SIG-M5 treated with dmso at 0.1 percent for 504 hours (cell line): ENCODE data around the gene SNX5.

Experiments used
- DNase-seq: peaks from one replicate; lab custom pipeline; 2025; ENCODE audit not compliant: unreplicated experiment; lab: John Stamatoyannopoulos, UW

Gene SNX5

DNA sequence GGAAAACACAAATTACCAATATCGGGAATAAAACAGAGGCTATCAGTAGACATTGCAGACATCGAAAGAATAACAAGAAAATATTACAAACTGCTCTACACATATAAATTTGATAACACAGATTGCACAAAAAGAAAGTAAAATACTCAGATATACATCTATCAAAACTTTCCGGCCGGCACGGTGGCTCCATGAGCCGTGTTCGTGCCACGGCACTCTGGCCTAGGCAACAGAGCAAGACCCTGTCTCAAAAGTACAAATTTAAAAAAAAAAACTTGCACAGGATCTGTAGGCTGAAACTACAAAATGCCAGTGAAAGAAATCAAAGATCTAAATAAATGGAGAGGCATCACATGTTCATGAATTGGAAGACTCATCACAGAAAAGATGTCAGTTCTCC is 49.4 kb downstream of the SNX5 start:
- DNase-seq: no peak

DNA sequence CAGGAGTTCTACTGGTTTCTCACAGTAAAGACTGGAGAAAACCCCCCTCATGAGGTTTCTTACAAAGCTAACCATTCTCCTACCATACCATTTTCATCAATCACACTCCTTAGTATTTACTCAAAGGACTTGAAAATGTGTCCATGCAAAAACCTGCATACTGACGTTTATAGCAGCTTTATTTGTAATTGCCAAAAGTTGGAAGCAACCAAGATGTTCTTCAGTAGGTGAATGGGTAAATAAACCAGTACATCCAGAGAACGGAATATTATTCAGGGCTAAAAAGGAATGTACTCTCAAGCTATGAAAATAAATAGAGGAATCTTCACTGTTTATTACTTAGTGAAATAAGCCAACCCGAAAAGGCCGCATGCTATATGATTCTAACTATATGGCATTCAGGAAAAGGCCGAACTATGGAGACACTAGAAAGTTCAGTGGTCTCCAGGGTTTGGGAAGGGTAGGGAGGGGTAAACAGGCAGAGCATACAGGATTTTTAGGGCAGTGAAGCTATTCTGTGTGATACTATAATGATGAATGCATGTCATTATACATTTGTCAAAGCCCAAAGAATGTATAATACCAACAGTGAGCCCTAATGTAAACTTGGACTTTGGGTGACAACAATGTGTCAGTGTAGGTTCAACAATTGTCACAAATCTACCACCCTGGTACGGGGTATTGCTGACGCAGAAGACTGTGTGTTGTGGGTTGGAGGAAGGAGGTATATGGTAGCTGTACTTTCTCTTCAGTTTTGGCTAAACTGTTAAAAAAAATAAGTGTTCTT is 50.6 kb downstream of the SNX5 start:
- DNase-seq: no peak

DNA sequence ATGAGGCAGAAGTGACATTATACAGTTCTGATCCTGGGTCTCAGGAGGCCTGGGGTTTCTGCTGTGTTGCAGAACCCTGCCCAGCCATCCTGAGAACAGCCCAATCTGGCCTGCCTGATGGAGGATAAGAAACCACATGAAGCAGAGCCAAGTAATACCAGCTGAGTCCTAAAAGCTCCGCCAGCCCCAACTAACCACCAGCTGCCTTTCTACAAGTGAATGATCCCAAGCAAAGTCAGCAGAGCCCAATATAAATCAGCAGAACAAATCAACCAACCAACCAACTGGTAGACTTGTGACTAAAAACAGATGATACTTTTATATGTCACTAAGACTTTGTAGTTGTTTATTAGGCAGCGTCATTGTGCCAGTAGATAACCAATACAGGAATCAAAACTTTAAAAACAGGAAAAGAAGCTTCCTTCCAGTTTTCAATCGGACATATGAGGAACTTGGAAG is 52.1 kb downstream of the SNX5 start:
- DNase-seq: no peak

DNA sequence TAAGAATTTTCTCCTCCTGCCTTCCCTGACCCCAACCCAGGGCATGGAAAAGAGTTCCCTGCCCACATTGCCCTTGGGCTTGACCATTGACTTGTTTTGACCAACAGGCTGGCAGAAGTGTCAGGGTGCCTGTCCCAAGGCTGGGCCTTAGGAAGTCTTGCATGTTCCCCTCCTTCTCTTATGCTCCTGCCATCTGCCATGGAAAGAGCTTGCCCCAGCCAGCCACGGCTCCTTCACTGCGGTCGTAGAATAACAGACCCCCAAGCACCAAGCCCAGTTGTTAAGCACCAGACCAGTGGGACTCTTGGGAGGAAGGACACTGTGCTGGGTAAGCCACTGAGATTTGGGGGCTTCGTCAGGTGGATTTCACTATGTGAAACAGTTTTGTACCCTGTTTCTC is 53.6 kb downstream of the SNX5 start:
- DNase-seq: no peak

DNA sequence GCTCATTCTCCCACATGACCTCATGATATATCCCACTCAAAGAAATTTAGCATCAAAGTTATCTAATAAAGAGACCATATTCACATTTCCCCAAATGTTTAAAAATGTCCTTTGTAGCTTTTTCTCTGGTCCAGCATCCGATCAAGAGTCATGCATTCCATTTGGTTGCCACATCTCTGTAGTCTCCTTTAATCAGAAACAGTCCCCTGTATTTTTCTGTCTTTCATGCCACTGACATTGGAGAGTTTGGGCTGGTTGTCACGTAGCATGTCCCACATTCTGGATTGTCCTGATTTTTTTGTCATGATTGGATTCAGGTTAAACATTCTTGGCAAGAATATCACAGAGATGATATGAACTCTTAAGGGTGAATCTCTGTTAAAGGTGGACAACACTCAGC is 55.7 kb downstream of the SNX5 start:
- no peak for DNase-seq

DNA sequence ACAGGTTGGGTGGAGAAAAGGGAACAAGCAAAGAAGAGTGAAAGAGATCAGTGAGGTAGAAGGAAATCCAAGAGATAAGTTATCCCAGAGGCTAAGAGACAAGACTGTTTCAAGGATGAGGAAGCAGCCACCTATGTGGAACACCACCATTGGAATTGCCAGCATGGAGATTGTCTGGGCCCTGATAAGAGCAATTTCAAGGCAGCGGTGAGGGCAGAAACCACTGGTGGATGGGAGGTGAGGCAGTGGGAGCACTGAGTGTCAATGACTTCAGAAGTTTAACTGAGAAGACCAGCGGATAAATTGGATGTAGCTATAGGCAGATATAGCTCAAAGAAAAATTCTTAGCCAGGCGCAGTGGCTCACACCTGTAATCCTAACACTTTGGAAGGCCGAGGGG is 56.7 kb downstream of the SNX5 start:
- no peak for DNase-seq

DNA sequence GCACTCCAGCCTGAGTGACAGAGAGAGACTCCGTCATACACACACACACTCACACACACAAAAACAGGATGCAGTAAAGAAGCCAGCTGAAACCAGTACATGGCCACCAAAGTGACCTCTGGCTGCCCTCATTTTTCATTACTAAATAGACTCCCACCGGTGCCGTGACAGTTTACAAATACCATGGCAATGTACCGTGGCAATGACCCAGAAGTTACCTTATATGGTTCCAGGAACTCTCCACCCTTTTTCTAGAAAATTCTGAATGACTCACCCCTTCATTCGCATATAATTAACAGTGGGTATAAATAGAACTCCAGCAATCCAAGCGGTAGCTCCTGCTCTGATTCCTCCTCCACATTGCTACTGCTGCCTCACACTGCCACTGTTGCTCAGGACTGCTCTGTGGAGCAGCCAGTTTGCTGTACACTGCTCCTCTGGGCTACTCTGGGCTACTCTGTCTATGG is 57.7 kb downstream of the SNX5 start:
- no peak for DNase-seq

DNA sequence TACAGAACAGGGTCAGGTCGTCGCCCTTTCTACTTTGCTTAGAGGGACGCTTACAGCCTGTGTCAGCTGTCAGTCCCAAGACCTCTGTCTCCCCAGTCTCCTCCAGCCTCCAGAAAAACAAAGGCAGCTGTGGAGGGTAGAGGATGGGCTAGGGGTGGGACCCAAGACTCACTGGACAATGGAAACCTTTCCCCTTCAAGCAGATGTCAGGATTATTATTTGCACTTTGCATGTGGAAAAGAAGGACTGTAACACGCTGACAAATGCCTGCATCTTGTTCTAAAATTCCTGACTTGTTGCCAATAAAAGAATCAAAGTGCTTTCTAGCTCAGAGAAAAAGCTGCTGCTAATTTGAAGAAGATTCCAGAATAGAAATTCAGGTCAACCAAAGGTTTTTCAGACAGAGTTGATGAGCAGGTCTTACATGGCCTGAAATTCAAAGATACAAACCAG is 58.7 kb downstream of the SNX5 start:
- DNase-seq: no peak

DNA sequence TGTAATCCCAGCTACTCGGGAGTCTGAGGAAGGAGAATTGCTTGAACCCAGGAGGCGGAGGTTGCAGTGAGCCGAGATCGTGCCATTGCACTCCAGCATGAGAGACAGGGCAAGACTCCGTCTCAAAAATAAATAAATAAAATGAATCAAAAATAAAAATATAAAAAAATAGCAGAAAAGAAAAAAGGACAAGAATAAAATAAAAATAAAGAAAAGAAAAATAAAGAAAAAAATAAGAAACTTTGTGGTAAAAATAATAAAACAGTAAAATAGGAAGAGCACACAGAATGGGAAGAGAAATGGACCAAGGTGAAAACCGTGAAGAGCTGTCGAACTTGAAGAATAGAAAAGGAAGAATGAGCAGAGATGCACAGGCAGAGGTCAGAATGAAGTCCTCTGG is 63.0 kb downstream of the SNX5 start:
- no peak for DNase-seq

DNA sequence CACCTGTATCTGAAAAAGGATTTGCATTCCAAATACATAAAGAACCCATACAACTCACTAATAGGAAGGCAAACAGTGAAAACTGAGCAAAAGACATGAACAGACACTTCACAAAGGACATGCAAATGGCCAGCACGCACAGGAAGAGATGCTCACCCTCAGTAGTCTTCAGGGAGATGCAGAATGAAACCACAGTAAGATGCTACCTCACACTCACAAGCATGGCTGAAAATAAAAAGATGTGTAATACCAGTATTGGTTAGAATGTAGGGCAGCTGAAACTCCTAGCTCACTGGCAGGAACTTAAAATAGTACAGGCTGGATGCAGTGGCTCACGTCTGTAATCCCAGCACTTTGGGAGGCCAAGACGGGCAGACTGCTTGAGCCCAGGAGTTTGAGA is 64.6 kb downstream of the SNX5 start:
- DNase-seq: no peak

DNA sequence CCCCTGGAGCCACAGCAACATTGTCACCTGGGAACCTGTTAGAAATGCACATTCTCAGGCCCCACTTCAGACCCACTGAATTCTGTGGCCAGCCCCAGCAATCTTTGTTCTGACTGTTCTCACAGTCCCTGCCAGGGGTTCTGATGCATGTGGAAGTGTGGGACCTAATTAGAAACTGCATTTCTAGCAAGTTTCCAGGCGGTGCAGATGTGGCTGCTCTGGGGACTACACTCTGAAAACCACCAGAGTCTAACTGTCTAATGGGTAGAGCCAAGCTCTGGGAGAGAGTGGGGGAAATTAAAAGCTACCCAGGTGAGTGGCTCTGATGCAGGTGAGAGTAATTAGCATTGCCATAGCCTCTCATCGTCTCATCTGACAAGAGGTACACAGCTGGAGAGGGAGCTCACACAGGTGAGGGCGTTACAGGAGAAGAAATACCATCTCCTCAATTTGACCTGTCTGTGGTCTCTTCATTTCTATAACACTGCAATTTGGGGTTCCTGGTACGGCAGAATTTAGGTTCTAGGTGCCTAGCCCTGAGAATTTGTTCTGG is 66.0 kb downstream of the SNX5 start:
- DNase-seq: no peak

DNA sequence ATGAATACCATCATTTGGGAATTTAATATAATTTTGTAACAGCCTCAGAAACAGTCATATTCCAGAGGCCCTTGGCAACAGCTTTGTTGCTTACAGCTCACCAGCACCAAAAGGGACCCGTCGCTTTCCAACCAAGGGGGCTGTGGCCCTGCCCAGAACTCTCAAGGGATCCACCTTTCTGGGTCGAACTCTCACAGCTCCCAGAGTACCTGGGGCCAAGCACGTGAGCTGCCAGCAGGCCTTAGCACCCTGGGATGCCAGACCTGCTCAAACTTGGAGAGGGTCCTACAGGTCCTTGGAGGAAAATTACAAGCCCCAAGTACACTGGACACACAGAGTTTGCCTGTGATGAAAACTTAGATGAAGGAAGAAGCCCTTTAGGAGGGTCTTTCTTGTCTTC is 66.6 kb downstream of the SNX5 start:
- no peak for DNase-seq

DNA sequence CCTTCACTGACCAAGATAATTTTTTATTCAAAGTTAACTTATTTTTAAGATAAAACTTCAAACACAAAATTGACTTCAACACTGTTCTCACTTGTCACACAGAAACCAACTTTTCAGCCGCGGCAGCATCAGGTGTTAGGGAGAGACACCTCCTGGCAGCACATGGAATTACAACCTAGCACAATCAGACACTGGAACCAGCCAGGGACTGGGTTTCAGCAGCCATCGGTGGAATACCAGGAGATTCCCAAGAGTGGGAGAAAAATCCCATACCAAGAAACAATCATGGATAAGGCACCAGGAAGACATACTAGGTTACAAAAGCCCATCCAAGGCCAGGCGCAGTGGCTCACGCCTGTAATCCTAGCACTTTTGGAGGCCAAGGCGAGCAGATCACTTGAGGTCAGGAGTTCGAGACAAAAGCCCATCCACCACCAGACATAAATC is 70.0 kb downstream of the SNX5 start:
- DNase-seq: peak; percentile 73

DNA sequence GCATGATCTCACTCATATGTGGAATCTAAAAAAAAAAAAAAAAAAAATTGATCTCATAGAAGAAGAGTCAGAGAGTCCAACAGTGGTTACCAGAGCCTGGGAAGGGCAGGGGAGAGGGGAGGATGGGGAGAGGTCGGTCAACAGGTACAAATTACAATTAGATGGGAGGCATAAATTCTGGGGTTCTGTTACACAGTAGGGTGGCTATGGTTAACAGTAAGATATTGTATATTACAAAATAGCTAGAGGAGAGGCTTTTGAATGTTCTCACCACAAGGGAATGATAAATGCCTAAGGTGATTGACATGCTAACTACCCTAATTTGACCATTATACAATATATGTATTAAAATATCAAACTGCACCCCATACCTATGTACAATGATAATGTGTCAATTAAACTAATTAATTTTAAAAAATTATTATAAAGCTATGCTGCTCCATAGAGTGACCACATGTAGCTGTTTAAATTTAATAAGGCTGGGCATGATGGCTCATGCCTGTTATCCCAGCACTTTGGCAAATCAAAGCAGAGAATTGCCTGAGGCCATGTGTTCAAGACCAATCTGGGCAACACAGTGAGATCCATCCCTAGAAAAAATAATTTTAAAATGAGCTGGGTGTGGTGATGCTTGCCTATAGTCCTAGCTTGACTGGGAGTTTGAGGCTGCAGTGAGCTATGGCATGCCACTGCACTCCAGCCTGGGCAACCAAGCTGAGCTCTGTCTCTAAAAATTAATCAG is 70.9 kb downstream of the SNX5 start:
- DNase-seq: no peak

DNA sequence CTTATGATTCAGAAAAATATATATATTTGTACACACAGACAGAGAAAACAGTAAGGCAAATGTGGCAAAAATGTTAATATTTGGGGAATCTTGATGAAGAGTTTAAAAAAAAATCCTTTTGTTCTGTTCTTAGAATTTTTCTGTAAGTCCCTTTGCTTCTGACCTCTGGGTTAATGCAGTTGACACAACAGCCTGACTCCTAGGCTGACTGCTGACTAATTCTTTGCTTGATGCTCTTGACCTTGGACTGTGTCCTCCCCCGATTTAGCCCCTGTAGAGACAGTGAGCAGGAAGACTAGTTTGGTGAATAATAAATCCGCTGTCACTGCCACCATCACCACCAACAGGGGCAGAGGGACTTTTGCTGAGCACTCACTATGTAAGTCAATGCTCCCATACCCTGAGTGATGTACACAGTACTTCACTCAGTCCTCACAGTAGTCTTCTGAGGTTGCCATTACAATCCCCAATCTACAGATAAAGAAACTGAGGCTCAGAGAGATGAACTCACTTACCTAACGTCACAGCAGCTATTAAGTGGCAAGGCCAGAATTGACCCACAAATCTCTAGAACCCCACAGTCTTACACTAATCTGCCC is 71.7 kb downstream of the SNX5 start:
- no peak for DNase-seq

DNA sequence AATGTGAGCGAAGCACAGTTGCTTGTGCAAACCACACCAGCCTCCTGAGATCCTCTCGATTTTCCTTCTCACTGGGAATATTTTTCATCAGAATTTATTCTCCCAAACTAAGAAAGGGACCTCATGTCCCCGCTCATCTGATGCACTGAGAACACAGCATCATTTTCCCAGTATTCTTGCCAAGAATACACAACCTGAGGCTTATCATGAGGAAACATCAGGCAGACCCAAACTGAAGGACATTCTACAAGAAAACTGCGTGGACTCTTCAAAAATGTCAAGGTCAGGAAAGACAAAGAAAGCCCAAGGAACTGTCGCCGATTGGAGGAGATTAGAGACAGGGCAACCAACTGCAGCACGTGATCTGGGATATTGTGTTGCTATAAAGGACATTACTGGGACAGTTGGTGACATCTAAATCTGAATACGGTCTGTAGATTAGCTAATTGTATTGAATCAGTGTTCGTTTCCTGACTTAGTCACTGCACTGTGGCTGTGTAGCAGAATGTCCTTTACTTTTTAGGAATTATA is 72.3 kb downstream of the SNX5 start:
- no peak for DNase-seq

DNA sequence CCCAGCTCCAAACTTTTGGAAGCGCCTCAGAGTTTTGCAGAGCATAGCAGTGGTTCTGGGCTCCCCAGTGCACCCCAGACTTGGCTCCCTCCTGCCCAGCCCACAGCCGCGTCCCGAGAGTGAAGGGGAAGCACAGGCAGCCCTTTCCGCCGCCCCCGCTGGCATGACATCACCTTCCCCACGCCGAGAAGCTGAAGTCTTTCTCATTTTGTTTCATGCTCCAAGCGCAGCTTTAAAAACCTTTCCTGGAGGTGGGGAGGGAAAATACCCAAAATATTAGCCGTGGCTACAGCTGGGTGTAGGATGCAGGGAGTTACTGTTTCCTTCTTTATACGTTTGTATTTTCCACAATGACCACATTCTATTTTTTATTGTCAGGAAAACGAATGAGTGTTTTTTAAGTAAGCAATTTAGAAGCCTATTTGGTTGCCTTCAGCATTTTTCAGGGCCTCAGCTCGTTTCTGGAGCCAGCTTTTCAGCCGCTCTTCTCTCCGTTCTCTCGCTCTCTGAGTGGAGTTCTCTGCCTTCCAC is 72.9 kb downstream of the SNX5 start:
- DNase-seq: no peak

DNA sequence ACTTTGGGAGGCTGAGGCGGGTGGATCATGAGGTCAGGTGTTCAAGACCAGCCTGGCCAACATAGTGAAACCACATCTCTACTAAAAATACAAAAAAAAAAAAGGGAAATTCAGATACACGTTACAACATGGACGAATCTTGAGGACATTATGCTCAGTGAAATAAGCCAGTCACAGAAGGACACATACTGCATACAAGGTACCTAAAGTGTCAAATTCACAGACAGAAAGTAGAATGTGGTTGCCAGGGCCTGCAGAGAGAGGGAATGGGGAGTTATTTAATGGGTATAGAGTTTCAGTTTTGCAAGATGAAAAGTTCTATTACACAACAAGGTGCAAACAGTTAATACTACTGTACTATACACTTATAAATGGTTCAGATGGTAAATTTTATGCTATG is 75.1 kb downstream of the SNX5 start:
- no peak for DNase-seq

DNA sequence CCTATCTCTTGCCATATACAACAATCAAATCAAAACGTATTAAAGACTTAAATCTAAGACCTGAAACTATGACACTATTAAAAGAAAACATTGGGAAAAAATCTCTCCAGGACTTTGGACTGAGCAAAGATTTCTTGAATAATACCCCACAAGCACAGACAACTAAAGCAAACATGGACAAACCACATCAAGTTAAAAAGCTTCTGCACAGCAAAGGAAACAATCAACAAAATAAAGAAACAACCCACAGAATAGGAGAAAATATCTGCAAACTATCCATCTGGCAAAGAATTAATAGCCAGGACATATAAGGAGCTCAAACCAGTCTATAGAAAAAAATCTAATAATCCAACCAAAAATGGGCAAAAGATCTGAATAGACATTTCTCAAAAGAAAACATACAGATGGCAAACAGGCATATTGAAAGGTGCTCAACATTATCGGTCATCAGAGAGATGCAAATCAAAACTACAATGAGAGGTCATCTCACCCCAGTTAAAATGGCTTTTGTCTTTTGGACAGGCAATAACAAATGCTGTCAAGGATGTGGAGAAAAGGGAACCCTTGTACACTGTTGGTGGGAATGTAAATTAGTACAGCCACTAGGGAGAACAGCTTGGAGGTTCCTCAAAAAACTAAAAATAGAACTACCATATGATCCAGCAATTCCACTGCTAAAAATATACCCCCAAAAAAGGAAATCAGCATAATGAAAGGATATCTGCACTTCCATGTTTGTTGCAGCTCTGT is 76.2 kb downstream of the SNX5 start:
- no peak for DNase-seq
